Activated T-cell treated with anti-CD3 and anti-CD28 coated beads, Interleukin-2, amount 50 U/mL, for 24 hours (primary cell): ENCODE results near the gene SLC7A4.

ENCODE experiments used
- DNase-seq: peaks from one replicate; pipeline ENCODE4 v3.0.0-alpha.2; 2020
- H3K27ac Mint-ChIP-seq: 2 replicates; pipeline ENCODE4 v1.8.0; 2020; ENCODE audit warnings: mild to moderate bottlenecking, mixed read lengths
- H3K27me3 Mint-ChIP-seq: 2 replicates; pipeline ENCODE4 v1.8.0; 2020; ENCODE audit warnings: mixed read lengths
- H3K36me3 Mint-ChIP-seq: 2 replicates; pipeline ENCODE4 v1.8.0; 2020; ENCODE audit warnings: low read depth, mixed read lengths
- H3K4me1 Mint-ChIP-seq: 2 replicates; pipeline ENCODE4 v1.8.0; 2020; ENCODE audit warnings: low read depth, mixed read lengths
- H3K4me3 Mint-ChIP-seq: 2 replicates; pipeline ENCODE4 v1.8.0; 2020; ENCODE audit warnings: mild to moderate bottlenecking, moderate library complexity, mixed read lengths
- H3K9me3 Mint-ChIP-seq: 2 replicates; pipeline ENCODE4 v1.8.0; 2020; ENCODE audit warnings: mixed read lengths

Gene SLC7A4

DNA sequence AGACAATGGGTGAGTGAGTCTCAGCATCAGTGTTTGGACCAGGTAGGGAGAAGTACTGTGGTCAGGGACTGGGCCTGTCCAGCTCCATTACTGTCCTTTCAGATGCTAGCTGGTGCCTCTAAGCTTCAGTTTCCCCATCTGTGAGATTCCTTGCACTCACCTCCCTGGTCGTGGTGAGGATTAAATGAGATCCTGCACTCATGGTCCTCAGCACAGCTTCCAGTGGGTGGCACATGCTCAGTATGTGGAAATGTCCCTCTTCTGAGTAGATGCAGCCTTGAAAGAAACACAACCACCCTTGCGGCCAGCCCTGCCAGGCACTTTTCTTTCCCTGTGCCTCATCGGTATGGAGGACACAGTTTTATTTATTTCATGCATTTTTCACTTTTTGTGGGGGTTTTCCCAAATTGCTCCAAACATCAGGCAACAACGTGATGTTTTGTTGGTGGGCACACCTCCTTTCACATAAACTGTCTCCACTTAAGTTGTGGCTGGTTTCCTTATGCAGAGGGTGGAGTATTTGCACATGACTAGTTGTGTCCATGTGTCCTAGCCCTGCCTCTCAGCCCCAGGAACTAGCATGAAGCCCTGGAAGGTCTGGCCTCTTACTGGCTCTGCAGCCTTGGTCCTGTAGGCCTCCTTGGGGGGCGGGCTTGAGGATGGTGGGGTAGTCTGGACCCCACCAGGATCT, 49.1 kb downstream of the SLC7A4 start:
- DNase-seq = no peak
- Mint-ChIP-seq H3K27ac (peak overlapping the region; percentile 90), H3K4me3 (peak overlapping the region; percentile 91), H3K27me3 (no peaks in the 10 kb centered on the region), H3K9me3 (no peaks in the 10 kb centered on the region), H3K4me1 (peaks cover 40% of the 10 kb centered on the region), H3K36me3 (peaks cover 61% of the 10 kb centered on the region)

DNA sequence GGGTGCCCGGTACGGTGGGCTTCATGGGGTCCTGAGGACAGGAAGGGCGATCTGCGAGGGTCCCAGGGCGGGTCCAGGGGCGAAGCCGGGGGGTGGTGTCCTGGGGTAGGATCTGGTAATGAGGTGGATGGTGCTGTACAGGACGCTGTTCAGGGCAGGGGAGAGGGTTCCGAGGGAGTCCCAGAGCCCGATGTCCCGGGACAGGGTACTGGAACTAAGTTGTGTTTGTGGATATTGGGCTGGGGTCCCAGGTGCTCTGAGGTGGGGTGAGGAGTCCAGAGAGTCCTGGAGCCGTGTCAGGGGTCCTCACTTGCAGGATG, 49.8 kb downstream of the SLC7A4 start:
- H3K27me3 Mint-ChIP-seq = no peaks in the 10 kb centered on the region
- peaks cover 40% of the 10 kb centered on the region for H3K4me1 Mint-ChIP-seq
- peak overlapping the region; percentile 91 for H3K4me3 Mint-ChIP-seq
- H3K36me3 Mint-ChIP-seq = peaks cover 54% of the 10 kb centered on the region
- H3K9me3 Mint-ChIP-seq = no peaks in the 10 kb centered on the region
- no peak for DNase-seq
- peak overlapping the region; percentile 90 for H3K27ac Mint-ChIP-seq

DNA sequence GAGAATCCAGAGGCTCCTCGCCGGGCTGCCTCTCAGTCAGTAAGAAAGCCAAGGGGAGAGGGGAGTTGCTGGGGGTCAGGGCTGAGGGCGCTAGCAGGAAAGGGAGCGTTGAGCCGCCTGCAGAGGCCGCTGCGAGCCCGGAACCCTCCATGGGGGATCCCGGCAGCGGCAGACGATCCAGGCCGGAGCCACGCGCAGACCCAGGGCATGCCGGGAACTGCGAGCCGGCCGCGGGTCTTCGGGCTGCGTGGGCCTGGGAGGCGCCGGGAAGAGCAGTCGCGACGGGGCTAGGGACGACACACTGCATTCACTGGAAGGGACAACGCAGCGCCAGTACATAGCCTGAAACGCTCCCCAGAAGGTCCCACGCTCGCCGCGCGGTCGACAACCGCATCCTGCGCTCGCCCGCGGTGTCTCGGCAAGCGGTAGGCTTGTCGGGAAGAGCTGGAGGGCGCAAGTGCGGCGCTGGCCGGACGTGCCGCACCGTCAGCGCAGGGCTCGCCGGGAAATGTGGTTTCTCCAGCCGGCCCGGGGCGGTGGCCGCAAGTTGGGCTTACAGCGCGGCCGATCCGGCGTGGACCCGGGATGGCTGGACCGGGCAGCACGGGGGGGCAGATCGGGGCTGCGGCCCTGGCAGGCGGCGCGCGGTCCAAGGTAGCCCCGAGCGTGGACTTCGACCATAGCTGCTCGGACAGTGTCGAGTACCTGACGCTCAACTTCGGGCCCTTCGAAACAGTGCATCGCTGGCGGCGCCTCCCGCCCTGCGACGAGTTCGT, 50.4 kb downstream of the SLC7A4 start, which contains the start of gene LZTR1:
TSS of gene LZTR1 (plus strand) at position 511 of the 776 bp plus-strand sequence. CDS start at position 586, 75 bp downstream.
- Mint-ChIP-seq H3K27ac (peak within 1 kb of the TSS; percentile 90), H3K27me3 (no peaks in the 10 kb centered on the region), H3K36me3 (peaks cover 48% of the 10 kb centered on the region), H3K4me1 (peaks cover 40% of the 10 kb centered on the region), H3K9me3 (no peaks in the 10 kb centered on the region), H3K4me3 (peak within 1 kb of the TSS; percentile 91)
- peak; percentile 86 for DNase-seq

DNA sequence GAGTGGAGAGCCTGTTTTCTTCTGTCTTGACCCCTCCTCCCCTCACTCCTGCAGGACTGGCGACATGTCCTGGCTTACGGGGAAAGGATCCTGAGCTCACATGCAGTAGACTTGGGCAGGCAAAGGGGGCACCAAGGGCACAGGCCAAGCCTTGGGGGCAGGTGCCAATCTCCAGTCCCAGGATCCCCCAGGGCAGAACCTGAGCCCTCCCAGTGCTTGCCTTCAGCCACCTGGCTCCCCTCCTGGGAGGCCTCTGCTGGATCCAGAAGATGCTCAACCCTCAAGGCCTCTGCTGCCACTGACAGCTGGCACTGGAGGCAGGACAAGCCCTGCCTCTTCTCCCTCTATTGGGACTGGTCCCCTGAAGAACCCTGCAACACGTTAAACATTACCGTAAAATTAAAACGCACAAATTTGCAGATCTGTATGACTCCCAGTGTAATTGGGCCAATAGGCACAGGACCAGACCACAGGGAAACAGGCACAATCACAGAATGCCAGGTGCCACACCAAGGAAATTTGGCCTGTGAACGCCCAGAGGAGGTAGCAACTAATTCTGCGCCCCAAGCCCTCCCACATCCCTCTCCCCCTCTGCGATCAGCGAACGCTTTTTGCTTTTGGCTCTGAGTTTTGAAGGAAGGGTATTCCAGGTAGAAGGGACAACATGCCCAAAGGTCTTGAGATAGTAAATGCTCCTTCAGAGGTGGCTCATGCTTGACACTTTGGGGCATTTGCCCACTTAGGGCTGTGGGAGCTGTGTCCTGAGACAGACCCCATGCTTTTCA, 51.2 kb downstream of the SLC7A4 start:
- H3K9me3 Mint-ChIP-seq = no peaks in the 10 kb centered on the region
- H3K4me3 Mint-ChIP-seq = peak overlapping the region; percentile 91
- H3K4me1 Mint-ChIP-seq = peaks cover 40% of the 10 kb centered on the region
- H3K36me3 Mint-ChIP-seq = peaks cover 40% of the 10 kb centered on the region
- H3K27me3 Mint-ChIP-seq = no peaks in the 10 kb centered on the region
- peak overlapping the region; percentile 90 for H3K27ac Mint-ChIP-seq
- no peak for DNase-seq

GRCh38 chr22:20980523-20980922, 51.8 kb downstream of the SLC7A4 start:
- H3K27ac Mint-ChIP-seq = peak overlapping the region; percentile 90
- no peak for DNase-seq
- peaks cover 34% of the 10 kb centered on the region for H3K36me3 Mint-ChIP-seq
- H3K27me3 Mint-ChIP-seq = no peaks in the 10 kb centered on the region
- peaks cover 40% of the 10 kb centered on the region for H3K4me1 Mint-ChIP-seq
- H3K9me3 Mint-ChIP-seq = no peaks in the 10 kb centered on the region
- H3K4me3 Mint-ChIP-seq = peak overlapping the region; percentile 91

DNA sequence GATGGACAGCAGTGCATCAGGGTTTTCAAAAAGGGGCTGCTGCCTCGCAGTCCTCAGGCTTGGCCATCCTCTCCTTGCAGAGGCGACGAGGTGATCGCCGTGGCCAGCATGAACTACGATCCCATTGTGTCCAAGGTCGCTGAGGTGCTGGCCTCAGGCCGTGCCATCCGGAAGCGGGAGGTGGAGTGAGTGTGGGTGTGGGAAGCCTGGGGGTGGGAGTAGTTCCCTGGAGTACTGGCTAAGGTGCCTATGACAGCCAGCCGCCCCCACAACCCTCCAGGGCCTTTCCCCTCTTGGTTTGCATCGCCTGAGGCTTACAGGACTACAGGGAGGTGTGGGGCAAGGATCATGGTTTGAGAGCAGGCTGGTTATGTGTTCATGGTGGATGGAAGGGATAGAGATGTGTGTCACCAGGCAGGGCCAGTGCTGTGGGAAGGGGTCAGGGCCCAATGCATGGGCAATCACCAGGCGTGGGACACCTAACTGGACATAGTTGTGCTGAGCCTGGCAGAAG, 52.4 kb downstream of the SLC7A4 start:
- H3K9me3 Mint-ChIP-seq = no peaks in the 10 kb centered on the region
- H3K4me3 Mint-ChIP-seq = peak overlapping the region; percentile 57
- H3K36me3 Mint-ChIP-seq = peaks cover 29% of the 10 kb centered on the region
- peak overlapping the region; percentile 90 for H3K27ac Mint-ChIP-seq
- DNase-seq = no peak
- H3K27me3 Mint-ChIP-seq = no peaks in the 10 kb centered on the region
- H3K4me1 Mint-ChIP-seq = peaks cover 40% of the 10 kb centered on the region

- no peaks in the 10 kb centered on the region for H3K27me3 Mint-ChIP-seq
- H3K27ac Mint-ChIP-seq = peak overlapping the region; percentile 71
- peak overlapping the region; percentile 57 for H3K4me3 Mint-ChIP-seq
- DNase-seq = peak; percentile 80
- peaks cover 40% of the 10 kb centered on the region for H3K4me1 Mint-ChIP-seq
- no peaks in the 10 kb centered on the region for H3K9me3 Mint-ChIP-seq
- H3K36me3 Mint-ChIP-seq = peaks cover 24% of the 10 kb centered on the region
These were observed 53.0 kb downstream of the SLC7A4 start for GRCh38 chr22:20979243-20979809.
